HepG2 (cell line): Measurements from ENCODE around the gene SPOCD1. TPM values are rescaled to one million over a fixed set of nuclear protein-coding genes. Genes with fewer than 3 reads are reported as not detected.

ENCODE experiments used
- ATAC-seq: fragments of 200-7000 bp; cut with Tn5 transposase; 3 replicates; pipeline ENCODE4 v1.9.1; 2020; ENCODE audit warnings: mild to moderate bottlenecking, moderate library complexity
- BruUV-seq: library from RNA; stranded (reverse); fragments of 400-500 nt; replicated peaks from 2 replicates; lab custom pipeline; 2021; lab: Mats Ljungman, UMichigan
- CTCF ChIA-PET: fragments of 300-600 bp; formaldehyde crosslinking; extraction: SDS; loops from one replicate; lab custom pipeline; 2021; ENCODE audit warnings: low total read pairs, inconsistent platforms, low intra/inter-chr PET ratio; lab: Yijun Ruan, JAX
- POLR2A ChIA-PET: fragments of 350-600 bp; sonication (Branson Sonifier 250); formaldehyde crosslinking; loops from one replicate; lab custom pipeline; 2020; ENCODE audit warnings: antibody characterized with exemption, inconsistent platforms; lab: Yijun Ruan, JAX
- DNase-seq: peaks from one replicate; pipeline ENCODE4 v3.0.0-alpha.2; 2015; ENCODE audit warnings: low spot score
- FAIRE-seq: peaks from 3 replicates; lab custom pipeline; 2011; peaks lifted over from hg19 to GRCh38; lab: Jason Lieb, UNC
- H2AFZ ChIP-seq: one replicate; pipeline ENCODE4 v1.6.1; 2011; ENCODE audit warnings: low read length, inconsistent platforms
- H3K27ac ChIP-seq: fragments of 300-600 bp; 3 replicates; pipeline ENCODE4 v1.8.0; 2011; ENCODE audit warnings: mixed run types, mild to moderate bottlenecking, mixed read lengths, low read length, inconsistent platforms; ENCODE audit not compliant: insufficient read depth; ENCODE audit errors: extremely low read length
- H3K27me3 ChIP-seq, 2 experiments: fragments of 200-600 bp in 1 of 2; 2 replicates in 1 of 2; 3 replicates in 1 of 2; pipeline versions ENCODE4 v1.6.0 to v1.8.0; 2011; ENCODE audit warnings: low read length in 2 of 2, mild to moderate bottlenecking in 2 of 2, moderate library complexity in 2 of 2, inconsistent platforms in 1 of 2; ENCODE audit not compliant: insufficient read depth in 2 of 2, control insufficient read depth in 1 of 2
- H3K36me3 ChIP-seq, 2 experiments: fragments of 200-600 bp in 1 of 2; replicated peaks in 1 of 2; 2 replicates in 1 of 2; 3 replicates in 1 of 2; pipeline versions ENCODE4 v1.5.1 to v1.8.0; 2011; ENCODE audit warnings: low read length in 2 of 2, inconsistent platforms in 1 of 2; ENCODE audit not compliant: insufficient read depth in 2 of 2, control insufficient read depth in 1 of 2
- H3K4me1 ChIP-seq: 2 replicates; pipeline ENCODE4 v1.5.1; 2012; ENCODE audit warnings: low read length, inconsistent platforms; ENCODE audit not compliant: insufficient read depth
- H3K4me2 ChIP-seq: 2 replicates; pipeline ENCODE4 v1.6.0; 2011; ENCODE audit warnings: low read depth, low read length, inconsistent platforms
- H3K4me3 ChIP-seq, 3 experiments: fragments of 200-600 bp in 1 of 3; sonication (generic), shearing (Covaris generic) in 1 of 3; replicated peaks in 1 of 3; 2 replicates each; pipeline ENCODE4 v1.5.1; 2011 to 2016; ENCODE audit warnings: low read length in 3 of 3, inconsistent platforms in 2 of 3, low read depth in 2 of 3, mild to moderate bottlenecking in 2 of 3, control low read depth in 1 of 3, mixed read lengths in 1 of 3; ENCODE audit not compliant: insufficient read depth in 1 of 3
- H3K79me2 ChIP-seq: one replicate; pipeline ENCODE4 v1.6.1; 2011; ENCODE audit warnings: low read length, inconsistent platforms; ENCODE audit not compliant: insufficient read depth
- H3K9ac ChIP-seq: 2 replicates; pipeline ENCODE4 v1.6.0; 2011; ENCODE audit warnings: mild to moderate bottlenecking, low read depth, low read length, inconsistent platforms; ENCODE audit not compliant: insufficient read depth
- H3K9me3 ChIP-seq: 2 replicates; pipeline ENCODE4 v1.5.1; 2012; ENCODE audit warnings: mild to moderate bottlenecking, low read length
- H4K20me1 ChIP-seq: 2 replicates; pipeline ENCODE4 v1.6.0; 2011; ENCODE audit warnings: inconsistent platforms, mild to moderate bottlenecking, low read length, moderate library complexity; ENCODE audit not compliant: insufficient read depth
- BRF2 ChIP-seq: sonication (generic); formaldehyde crosslinking; IDR thresholded peaks from 2 replicates; pipeline ENCODE4 v1.8.1; 2022; ENCODE audit warnings: mild to moderate bottlenecking, missing genetic modification reagents
- EED ChIP-seq: sonication (generic); formaldehyde crosslinking; IDR thresholded peaks from 2 replicates; pipeline ENCODE4 v1.5.0; 2020; ENCODE audit warnings: mild to moderate bottlenecking, missing genetic modification reagents
- MAFK ChIP-seq, 2 experiments: IDR thresholded peaks in 1 of 2; conservative IDR thresholded peaks in 1 of 2; 2 replicates each; pipeline ENCODE4 v1.6.1; 2011; ENCODE audit warnings: improper control_type of control experiment in 2 of 2, low read length in 2 of 2
- NCOA5 ChIP-seq: sonication (generic); formaldehyde crosslinking; IDR thresholded peaks from 2 replicates; pipeline ENCODE4 v1.4.0; 2020; ENCODE audit warnings: missing genetic modification reagents
- TBX3 ChIP-seq: fragments of 450-650 bp; IDR thresholded peaks from 2 replicates; pipeline ENCODE4 v1.6.1; 2017; ENCODE audit warnings: antibody characterized with exemption, mild to moderate bottlenecking, inconsistent platforms, borderline replicate concordance
- TOE1 ChIP-seq: sonication (generic); formaldehyde crosslinking; IDR thresholded peaks from 2 replicates; pipeline ENCODE4 v1.4.0; 2020; ENCODE audit warnings: mild to moderate bottlenecking, missing genetic modification reagents
- WGBS: methylation state at CpG from one replicate; pipeline ENCODE4 v1.1.6; 2017; ENCODE audit warnings: low lambda C conversion rate; 5-methylcytosine and 5-hydroxymethylcytosine counted together
- in situ Hi-C: cut with HindIII; loops from 2 replicates; pipeline ENCODE4 v1.10.0; 2017; ENCODE audit warnings: low pct_unique_long_range_greater_than_20kb; ENCODE audit not compliant: extremely low pct_ligation_motif_present
- intact Hi-C: fragments of 100-400 bp; cut with micrococcal nuclease; formaldehyde crosslinking; loops from one replicate; pipeline ENCODE4 v1.10.0; 2022; ENCODE audit not compliant: unreplicated experiment
- polyA plus RNA-seq, 8 experiments: library from polyadenylated mRNA; depleted of rRNA in 3 of 8; stranded (reverse) in 7 of 8; unstranded in 1 of 8; fragments of >200 nt; fragmentation: Illumina TruSeq in 4 of 8; extraction: Trizol in 4 of 8; gene quantifications; 2 replicates each; pipeline versions ENCODE4 v1.2.1 to v1.2.3, GENCODE V29; 2011 to 2016; ENCODE audit warnings: low read depth in 4 of 8, missing spikeins in 1 of 8, mixed read lengths in 1 of 8; ENCODE audit not compliant: insufficient read depth in 1 of 8
- total RNA-seq, 5 experiments: library from RNA; depleted of rRNA; stranded (reverse); fragments of >200 nt; fragmentation: Illumina TruSeq; extraction: Trizol; gene quantifications; 2 replicates each; pipeline ENCODE4 v1.2.3, GENCODE V29; 2016; ENCODE audit warnings: low read depth in 1 of 5

Gene SPOCD1
- total and polyA plus RNA-seq, 2 of the 13 experiments (the other 11 are each of a cell fraction or from before 2014, with no cell fraction given), result 0.24 to 0.29 TPM

- FAIRE-seq (no peak), ATAC-seq (no peak), DNase-seq (no peak)
- H3K4me2 ChIP-seq, result no peak overlapping the region
- in situ Hi-C loops, result loop anchor here (5.0 kb wide), 1 partner anchor 119 kb away; no protein-coding TSS in a partner anchor
- POLR2A ChIA-PET, result no interaction called here
- 52% methylated on average over 15 of the region's 16 CpGs for WGBS
- intact Hi-C loops, result no loop called here
- H3K4me3 ChIP-seq, result no peak overlapping the region
- no peak overlapping the region for H3K9ac ChIP-seq
- no TSS peak for BruUV-seq
- peaks cover 5 to 16% of the 10 kb centered on the region in 2 experiments; a peak in 4 of 5 replicates for H3K27me3 ChIP-seq
- peaks cover 22% of the 10 kb centered on the region for H3K4me1 ChIP-seq
- H3K36me3 ChIP-seq, result no peaks in the 10 kb centered on the region
- no peaks in the 10 kb centered on the region for H4K20me1 ChIP-seq
- no peaks in the 10 kb centered on the region for H3K79me2 ChIP-seq
- CTCF ChIA-PET, result no interaction called here
- H3K27ac ChIP-seq, result no peak overlapping the region
- TF ChIP-seq NCOA5 (CRISPR knock-in tag) (no peak), BRF2 (no peak), MAFK (conservative IDR thresholded peaks at IDR 0.05 in 1 of 2, IDR thresholded peaks at IDR 0.05 in 1 of 2; ENCODE audit: low read length in 2 of 2) (peak in 1 of 2 experiments; percentile 29; a peak in 1 of 4 replicates)
- no peak overlapping the region for H2AFZ ChIP-seq
- no peaks in the 10 kb centered on the region for H3K9me3 ChIP-seq
These were observed 29.3 kb downstream of the SPOCD1 start for GRCh38 chr1:31786366-31787060.

GRCh38 chr1:31785947-31786290, 29.9 kb downstream of the SPOCD1 start:
- Histone ChIP-seq H4K20me1 (no peaks in the 10 kb centered on the region), H3K9ac (no peak overlapping the region), H3K36me3 (no peaks in the 10 kb centered on the region), H3K4me2 (no peak overlapping the region), H3K4me1 (peaks cover 22% of the 10 kb centered on the region), H3K4me3 (no peak overlapping the region), H3K27me3 (peaks cover 6 to 16% of the 10 kb centered on the region in 2 experiments; a peak in 4 of 5 replicates), H2AFZ (no peak overlapping the region), H3K27ac (no peak overlapping the region), H3K9me3 (no peaks in the 10 kb centered on the region), H3K79me2 (no peaks in the 10 kb centered on the region)
- TF ChIP-seq EED (no peak), TOE1 (no peak), TBX3 (no peak)
- ATAC-seq (no peak), DNase-seq (no peak), FAIRE-seq (no peak)
- intact Hi-C loops, result no loop called here
- ChIA-PET POLR2A (no interaction called here), CTCF (no interaction called here)
- BruUV-seq, result no TSS peak
- in situ Hi-C loops, result loop anchor here (5.0 kb wide), 1 partner anchor 119 kb away; no protein-coding TSS in a partner anchor
- 8% methylated on average over 3 of the region's 3 CpGs for WGBS
